Mesothelial cell of epicardium (in vitro differentiated cells): ENCODE measurements around the gene VPS51. TPM values are rescaled to one million over a fixed set of nuclear protein-coding genes. Genes with fewer than 3 reads are reported as not detected.
A peak's percentile ranks its signal among the peaks of the same experiment; 100 is the strongest.
"Not testable (repeated sequence)": the region's sequence is repeated elsewhere in the genome, so short reads cannot be mapped to it uniquely, and the experiment has no call there.

ENCODE experiments used
- DNase-seq, 2 experiments: peaks; one replicate each; pipeline ENCODE4 v3.0.0; 2021; ENCODE audit warnings: low spot score in 2 of 2; ENCODE audit not compliant: unreplicated experiment in 2 of 2
- H3K27ac Mint-ChIP-seq: 2 replicates; pipeline ENCODE4 v1.8.0; 2021; ENCODE audit warnings: mixed read lengths
- H3K27me3 Mint-ChIP-seq: 2 replicates; pipeline ENCODE4 v1.8.0; 2021; ENCODE audit warnings: low read depth, mixed read lengths
- H3K36me3 Mint-ChIP-seq: 2 replicates; pipeline ENCODE4 v1.8.0; 2021; ENCODE audit warnings: mixed read lengths
- H3K4me1 Mint-ChIP-seq: 2 replicates; pipeline ENCODE4 v1.8.0; 2021; ENCODE audit warnings: mixed read lengths
- H3K4me3 Mint-ChIP-seq: 2 replicates; pipeline ENCODE4 v1.8.0; 2021; ENCODE audit warnings: mild to moderate bottlenecking, moderate library complexity, mixed read lengths
- H3K9me3 Mint-ChIP-seq: 2 replicates; pipeline ENCODE4 v1.8.0; 2021; ENCODE audit warnings: mixed read lengths
- CTCF ChIP-seq: fragments of 200-600 bp; sonication (generic); IDR thresholded peaks from one replicate; pipeline ENCODE4 v1.5.0; 2021; ENCODE audit warnings: antibody characterized with exemption; ENCODE audit not compliant: unreplicated experiment
- total RNA-seq: library from RNA; stranded (reverse); gene quantifications from 3 replicates; pipeline ENCODE4 v1.2.1, GENCODE V29; 2021

VPS51 gene
- total RNA-seq, 1 donor from 2014 or later: 113 TPM

- H3K9me3 Mint-ChIP-seq: no peaks in the 10 kb centered on the region
- TF ChIP-seq CTCF: no peak
- H3K27ac Mint-ChIP-seq: no peak overlapping the region
- peaks cover 2% of the 10 kb centered on the region for H3K27me3 Mint-ChIP-seq
- peaks cover 37% of the 10 kb centered on the region for H3K4me1 Mint-ChIP-seq
- no peak for DNase-seq
- H3K36me3 Mint-ChIP-seq: peaks cover 10% of the 10 kb centered on the region
- peak overlapping the region; percentile 39 for H3K4me3 Mint-ChIP-seq
Measured at GRCh38 chr11:65115361-65116082, 19.5 kb downstream of the VPS51 start.

GRCh38 chr11:65116370-65117205 lies 20.6 kb downstream of the VPS51 start:
- peaks cover 2% of the 10 kb centered on the region for H3K27me3 Mint-ChIP-seq
- TF ChIP-seq CTCF: no peak
- peaks cover 10% of the 10 kb centered on the region for H3K36me3 Mint-ChIP-seq
- H3K4me3 Mint-ChIP-seq: peak overlapping the region; percentile 85
- peaks cover 36% of the 10 kb centered on the region for H3K4me1 Mint-ChIP-seq
- peak in 1 of 2 experiments; percentile 57 for DNase-seq
- peak overlapping the region; percentile 83 for H3K27ac Mint-ChIP-seq
- no peaks in the 10 kb centered on the region for H3K9me3 Mint-ChIP-seq

GRCh38 chr11:65117206-65118096 lies 21.4 kb downstream of the VPS51 start, which contains the start of gene ZNHIT2:
TSS of gene ZNHIT2 (minus strand) at chr11:65117701. CDS start at chr11:65117653, 48 bp downstream.
- Mint-ChIP-seq H3K4me3 (peak within 1 kb of the TSS; percentile 85), H3K9me3 (no peaks in the 10 kb centered on the region), H3K4me1 (peaks cover 37% of the 10 kb centered on the region), H3K36me3 (peaks cover 10% of the 10 kb centered on the region), H3K27ac (peak within 1 kb of the TSS; percentile 96), H3K27me3 (no peaks in the 10 kb centered on the region)
- DNase-seq: peak; percentile 99 to 100
- TF ChIP-seq CTCF: peak; percentile 99

GRCh38 chr11:65118097-65118837 lies 22.3 kb downstream of the VPS51 start:
- DNase-seq: no peak
- Mint-ChIP-seq H3K27ac (peak overlapping the region; percentile 96), H3K4me3 (peak overlapping the region; percentile 85), H3K27me3 (no peaks in the 10 kb centered on the region), H3K36me3 (peaks cover 10% of the 10 kb centered on the region), H3K4me1 (peaks cover 39% of the 10 kb centered on the region), H3K9me3 (no peaks in the 10 kb centered on the region)
- TF ChIP-seq CTCF: peak; percentile 70

- peaks cover 32% of the 10 kb centered on the region for H3K4me1 Mint-ChIP-seq
- H3K27ac Mint-ChIP-seq: peak overlapping the region; percentile 96
- not testable (repeated sequence) for H3K27me3 Mint-ChIP-seq, H3K9me3 Mint-ChIP-seq, DNase-seq
- H3K4me3 Mint-ChIP-seq: peak overlapping the region; percentile 32
- peaks cover 10% of the 10 kb centered on the region for H3K36me3 Mint-ChIP-seq
Measured at GRCh38 chr11:65118891-65119669, 23.1 kb downstream of the VPS51 start.
